GM23248 (cell line): Measurements from ENCODE around the gene CACNB3. TPM values are rescaled to one million over a fixed set of nuclear protein-coding genes. Genes with fewer than 3 reads are reported as not detected.

Experiments
- DNase-seq: peaks from one replicate; pipeline ENCODE4 v3.0.0-alpha.2; 2015
- H2AFZ ChIP-seq: fragments of 200-600 bp; sonication (generic); 2 replicates; pipeline ENCODE4 v1.6.1; 2016; ENCODE audit warnings: antibody characterized with exemption
- H3F3A ChIP-seq: fragments of 200-600 bp; sonication (generic); 2 replicates; pipeline ENCODE4 v1.6.1; 2016; ENCODE audit warnings: mild to moderate bottlenecking, antibody characterized with exemption, mixed run types; ENCODE audit not compliant: insufficient read depth
- H3K27ac ChIP-seq: fragments of 200-600 bp; sonication (generic); 2 replicates; pipeline ENCODE4 v1.5.1; 2016; ENCODE audit warnings: mild to moderate bottlenecking
- H3K27me3 ChIP-seq: fragments of 200-600 bp; sonication (generic); replicated peaks from 2 replicates; pipeline ENCODE4 v1.6.1; 2016; ENCODE audit warnings: mild to moderate bottlenecking; ENCODE audit not compliant: insufficient read depth
- H3K36me3 ChIP-seq: fragments of 200-600 bp; sonication (generic); 2 replicates; pipeline ENCODE4 v1.6.1; 2016; ENCODE audit warnings: low read depth, mild to moderate bottlenecking
- H3K4me1 ChIP-seq: fragments of 200-600 bp; sonication (generic); 2 replicates; pipeline ENCODE4 v1.6.1; 2016; ENCODE audit warnings: mild to moderate bottlenecking; ENCODE audit not compliant: insufficient read depth
- H3K4me2 ChIP-seq: fragments of 200-600 bp; sonication (generic); one replicate; pipeline ENCODE4 v1.6.1; 2016; ENCODE audit warnings: mild to moderate bottlenecking; ENCODE audit not compliant: unreplicated experiment
- H3K4me3 ChIP-seq: fragments of 200-600 bp; sonication (generic); 2 replicates; pipeline ENCODE4 v1.5.1; 2016; ENCODE audit warnings: mild to moderate bottlenecking
- H3K79me2 ChIP-seq: fragments of 200-600 bp; sonication (generic); 2 replicates; pipeline ENCODE4 v1.6.1; 2016; ENCODE audit warnings: mild to moderate bottlenecking; ENCODE audit not compliant: insufficient read depth
- H3K9ac ChIP-seq: fragments of 200-600 bp; sonication (generic); 2 replicates; pipeline ENCODE4 v1.6.1; 2016; ENCODE audit warnings: mild to moderate bottlenecking
- H3K9me2 ChIP-seq: fragments of 200-600 bp; sonication (generic); 2 replicates; pipeline ENCODE4 v1.6.1; 2016; ENCODE audit warnings: mixed run types, mild to moderate bottlenecking, moderate library complexity; ENCODE audit not compliant: insufficient read depth
- H3K9me3 ChIP-seq: fragments of 200-600 bp; sonication (generic); one replicate; pipeline ENCODE4 v1.6.1; 2017; ENCODE audit warnings: low read depth
- H4K20me1 ChIP-seq: fragments of 200-600 bp; sonication (generic); 2 replicates; pipeline ENCODE4 v1.6.0; 2016; ENCODE audit not compliant: insufficient read depth
- EZH2 ChIP-seq: fragments of 200-600 bp; sonication (generic); IDR thresholded peaks from 2 replicates; pipeline ENCODE4 v1.6.1; 2018; ENCODE audit warnings: antibody characterized with exemption, mild to moderate bottlenecking; ENCODE audit not compliant: insufficient read depth, poor library complexity, severe bottlenecking
- EZH2phosphoT487 ChIP-seq: fragments of 200-600 bp; sonication (generic); IDR thresholded peaks from 2 replicates; pipeline ENCODE4 v1.6.1; 2018; ENCODE audit warnings: antibody characterized with exemption, moderate library complexity, mild to moderate bottlenecking, low read depth; ENCODE audit not compliant: insufficient read depth
- WGBS, 2 experiments: methylation state at CpG; one replicate each; pipeline ENCODE4 v1.1.6; 2015 to 2017; ENCODE audit warnings: low lambda C conversion rate in 2 of 2, low coverage in 1 of 2; ENCODE audit errors: missing lambda C conversion rate in 2 of 2; 5-methylcytosine and 5-hydroxymethylcytosine counted together
- in situ Hi-C: fragments of 300-500 bp; cut with MboI; formaldehyde crosslinking; loops from 2 replicates; pipeline ENCODE4 v1.15.0; 2020
- polyA plus RNA-seq: library from polyadenylated mRNA; unstranded; fragments of >200 nt; fragmentation: Nextera tagmentation; extraction: Ambion mirVana; gene quantifications from 2 replicates; pipeline ENCODE4 v1.2.1, GENCODE V29; 2016
- total RNA-seq: library from RNA; depleted of rRNA; stranded (reverse); fragments of >200 nt; shearing (Covaris generic); gene quantifications from 2 replicates; pipeline ENCODE4 v1.2.3, GENCODE V29; 2014

Gene CACNB3
- total and polyA plus RNA-seq, 2 experiments from 2014 or later = 22.6 to 26.8 TPM

GRCh38 chr12:48812389-48812788 is 5.9 kb upstream of the CACNB3 start:
- Histone ChIP-seq H3K4me1 (peaks cover 36% of the 10 kb centered on the region), H3K4me3 (no peak overlapping the region), H3F3A (peaks cover 11% of the 10 kb centered on the region; the same call in 1 of the 2 replicates), H3K4me2 (peak overlapping the region; percentile 15), H3K79me2 (peaks cover 33% of the 10 kb centered on the region), H4K20me1 (no peaks in the 10 kb centered on the region), H2AFZ (no peak overlapping the region), H3K9me2 (no peaks in the 10 kb centered on the region), H3K27me3 (no peaks in the 10 kb centered on the region), H3K9me3 (no peaks in the 10 kb centered on the region), H3K27ac (no peak overlapping the region), H3K9ac (peak overlapping the region; percentile 14; the same call in 1 of the 2 replicates), H3K36me3 (no peaks in the 10 kb centered on the region)
- DNase-seq = no peak
- in situ Hi-C loops = no loop called here
- TF ChIP-seq EZH2 (no peak), EZH2phosphoT487 (no peak)
- WGBS, 2 experiments = 82 to 92% methylated on average over 2 of the region's 2 CpGs

DNA sequence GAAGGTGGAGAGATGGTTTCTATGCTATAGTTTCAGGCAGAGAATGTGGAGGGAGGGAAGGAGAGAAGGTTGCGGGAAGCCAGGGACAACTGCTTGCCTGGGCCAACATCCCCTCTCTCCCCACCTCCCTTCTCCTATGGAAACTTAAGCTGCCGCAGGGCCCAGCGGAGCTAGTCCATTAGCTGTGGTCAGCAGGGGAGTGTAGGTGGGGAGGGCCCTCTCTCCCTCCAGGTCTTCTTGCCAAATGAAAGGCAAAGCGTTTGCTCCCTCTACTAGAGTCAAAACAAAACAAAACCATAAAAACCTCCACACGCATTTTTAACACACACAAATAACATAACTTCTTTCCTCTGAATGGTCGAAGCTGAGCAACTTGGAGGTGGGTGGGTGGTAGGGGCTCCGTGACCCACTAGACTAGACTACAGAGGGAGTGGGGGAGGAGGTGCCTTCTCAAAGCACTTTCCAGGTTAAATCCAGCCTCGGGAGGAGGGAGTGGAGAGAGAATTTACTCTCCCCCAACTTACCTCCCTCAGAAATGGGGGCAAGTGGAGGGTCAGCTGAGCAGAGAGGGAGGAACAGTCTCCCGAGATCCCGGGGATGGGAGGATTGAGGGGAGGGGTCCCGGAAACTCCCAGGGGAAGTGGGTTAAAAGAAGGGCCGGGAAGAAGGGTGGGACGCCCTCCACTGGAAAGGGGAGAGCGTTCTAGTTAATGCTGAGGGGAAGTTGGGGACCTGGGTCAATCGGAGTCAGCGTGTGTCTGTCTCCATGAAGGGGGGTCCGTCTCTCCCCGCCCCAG is 4.6 kb upstream of the CACNB3 start:
- Histone ChIP-seq H3F3A (peaks cover 11% of the 10 kb centered on the region; the same call in 1 of the 2 replicates), H3K9me2 (no peaks in the 10 kb centered on the region), H3K9ac (peak overlapping the region; percentile 88), H3K4me1 (peaks cover 36% of the 10 kb centered on the region), H3K27me3 (no peaks in the 10 kb centered on the region), H3K36me3 (no peaks in the 10 kb centered on the region), H2AFZ (peak overlapping the region; percentile 97), H3K27ac (no peak overlapping the region), H3K79me2 (peaks cover 33% of the 10 kb centered on the region), H3K4me3 (peak overlapping the region; percentile 97), H3K4me2 (peak overlapping the region; percentile 85), H4K20me1 (no peaks in the 10 kb centered on the region), H3K9me3 (no peaks in the 10 kb centered on the region)
- in situ Hi-C loops = no loop called here
- TF ChIP-seq EZH2phosphoT487 (no peak), EZH2 (no peak)
- 36 to 41% methylated on average over 16 to 18 of the region's 18 CpGs for WGBS, 2 experiments
- DNase-seq = no peak

DNA sequence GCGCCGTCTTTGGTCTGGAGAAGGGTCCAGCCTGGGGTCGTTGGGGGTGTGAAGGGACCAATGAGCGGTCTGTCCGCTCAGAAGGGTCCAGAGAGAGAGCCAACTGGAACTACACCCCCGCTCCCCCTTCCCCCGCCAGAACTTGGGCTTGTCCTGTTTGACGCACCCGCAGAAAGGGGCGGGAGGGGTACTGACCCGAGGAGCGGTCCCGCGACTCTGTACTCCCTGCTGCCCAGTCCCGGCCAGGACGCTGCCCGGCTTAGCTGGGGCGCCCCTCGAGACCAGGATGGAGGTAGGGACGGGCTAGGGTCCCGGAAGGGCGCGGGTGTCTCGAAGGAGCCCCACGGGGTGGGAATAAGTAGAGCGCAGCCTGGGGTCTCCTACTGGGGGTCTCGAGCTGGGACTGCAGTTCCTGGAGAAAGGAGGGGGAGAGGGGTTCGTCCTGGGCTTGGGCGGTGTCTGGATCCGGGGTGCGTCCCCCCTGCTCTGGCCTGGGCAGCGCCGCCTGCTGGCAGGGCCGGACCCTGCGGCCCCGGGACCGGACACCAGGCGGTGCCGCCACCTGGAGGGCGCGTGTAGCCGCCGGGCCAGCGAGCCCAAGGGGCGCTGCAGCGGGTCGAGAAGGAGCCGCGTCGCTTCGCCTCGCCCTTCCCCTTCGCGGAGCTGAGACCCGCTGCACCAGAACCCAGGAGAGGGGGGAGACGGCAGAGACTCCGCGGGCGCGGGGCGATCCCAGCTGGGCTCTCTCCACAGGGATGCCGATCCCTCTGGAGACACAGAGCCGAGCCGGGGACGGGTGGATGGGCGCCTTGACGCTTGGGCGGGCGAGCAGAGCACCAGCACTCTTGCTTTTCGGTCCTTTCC is 3.8 kb upstream of the CACNB3 start:
- Histone ChIP-seq H3K4me2 (peak overlapping the region; percentile 85), H3K4me3 (peak overlapping the region; percentile 97), H3K4me1 (peaks cover 36% of the 10 kb centered on the region), H3K27ac (peak overlapping the region; percentile 46), H3K27me3 (no peaks in the 10 kb centered on the region), H3K36me3 (no peaks in the 10 kb centered on the region), H2AFZ (peak overlapping the region; percentile 97), H3K9ac (peak overlapping the region; percentile 88), H3F3A (peaks cover 11% of the 10 kb centered on the region; the same call in 1 of the 2 replicates), H4K20me1 (no peaks in the 10 kb centered on the region), H3K79me2 (peaks cover 38% of the 10 kb centered on the region), H3K9me3 (no peaks in the 10 kb centered on the region), H3K9me2 (no peaks in the 10 kb centered on the region)
- WGBS, 2 experiments = 0 to 2% methylated on average over 58 to 68 of the region's 70 CpGs
- peak; percentile 92 for DNase-seq
- in situ Hi-C loops = no loop called here
- TF ChIP-seq EZH2phosphoT487 (no peak), EZH2 (no peak)
